ENCODE measurements around the gene IGFLR1. TPM values are rescaled to one million over a fixed set of nuclear protein-coding genes. Genes with fewer than 3 reads are reported as not detected.
A peak's percentile ranks its signal among the peaks of the same experiment; 100 is the strongest.

The IGFLR1 gene, protein sequence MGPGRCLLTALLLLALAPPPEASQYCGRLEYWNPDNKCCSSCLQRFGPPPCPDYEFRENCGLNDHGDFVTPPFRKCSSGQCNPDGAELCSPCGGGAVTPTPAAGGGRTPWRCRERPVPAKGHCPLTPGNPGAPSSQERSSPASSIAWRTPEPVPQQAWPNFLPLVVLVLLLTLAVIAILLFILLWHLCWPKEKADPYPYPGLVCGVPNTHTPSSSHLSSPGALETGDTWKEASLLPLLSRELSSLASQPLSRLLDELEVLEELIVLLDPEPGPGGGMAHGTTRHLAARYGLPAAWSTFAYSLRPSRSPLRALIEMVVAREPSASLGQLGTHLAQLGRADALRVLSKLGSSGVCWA
- 100 to 1,000 TPM in 1 of 2 experiments, 10 to 100 TPM in 1; 51.7 to 117 TPM for total RNA-seq

DNA sequence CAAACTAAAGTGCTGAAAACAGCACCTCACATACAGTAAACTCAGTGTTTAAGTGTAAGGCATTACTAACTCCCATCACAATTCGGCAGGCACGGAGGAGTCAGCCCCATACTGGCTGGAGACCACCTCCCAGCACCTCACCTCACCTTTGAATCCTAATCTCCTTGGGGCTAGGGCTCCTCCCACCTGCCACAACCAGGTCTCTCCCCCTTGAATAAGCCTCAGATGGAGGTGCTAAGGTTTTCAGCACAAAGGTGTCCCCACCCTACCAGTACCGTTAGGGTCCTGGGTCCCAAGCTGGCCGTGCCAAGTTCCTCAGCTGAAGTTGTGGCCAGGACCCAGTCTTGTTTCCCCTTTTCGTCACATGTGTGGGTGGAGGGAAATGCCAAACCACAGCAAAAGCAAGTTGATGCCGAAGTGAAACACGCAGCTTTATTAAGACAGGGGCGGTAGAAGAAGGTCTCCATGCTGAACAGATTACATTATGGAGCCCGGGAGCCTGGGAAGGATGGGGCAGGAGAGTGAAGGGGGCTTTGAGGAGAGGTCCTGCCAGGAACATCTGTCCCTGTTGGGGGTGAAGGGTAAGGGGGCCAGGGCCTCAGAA, at the start of gene IGFLR1:
TSS of gene IGFLR1 (minus strand) at position 332 of the 604 bp plus-strand sequence. CDS start 1,272 bp downstream, outside the sequence.
- DNase-seq (peak; percentile 85), ATAC-seq (no peak)
- Mint-ChIP-seq H3K27me3 (no peaks in the 10 kb centered on the region), H3K4me3 (peak within 1 kb of the TSS; percentile 84), H3K4me1 (peaks cover 49% of the 10 kb centered on the region), H3K9me3 (ENCODE audit: low read depth) (no peaks in the 10 kb centered on the region), H3K27ac (peak within 1 kb of the TSS; percentile 100), H3K36me3 (peaks cover 25% of the 10 kb centered on the region)
- CTCF ChIA-PET: interaction anchor here (1.0 to 1.8 kb wide), 4 partner anchors 24 to 137 kb away, joined by 3 to 7 read pairs (median 5); no protein-coding TSS in a partner anchor

DNA sequence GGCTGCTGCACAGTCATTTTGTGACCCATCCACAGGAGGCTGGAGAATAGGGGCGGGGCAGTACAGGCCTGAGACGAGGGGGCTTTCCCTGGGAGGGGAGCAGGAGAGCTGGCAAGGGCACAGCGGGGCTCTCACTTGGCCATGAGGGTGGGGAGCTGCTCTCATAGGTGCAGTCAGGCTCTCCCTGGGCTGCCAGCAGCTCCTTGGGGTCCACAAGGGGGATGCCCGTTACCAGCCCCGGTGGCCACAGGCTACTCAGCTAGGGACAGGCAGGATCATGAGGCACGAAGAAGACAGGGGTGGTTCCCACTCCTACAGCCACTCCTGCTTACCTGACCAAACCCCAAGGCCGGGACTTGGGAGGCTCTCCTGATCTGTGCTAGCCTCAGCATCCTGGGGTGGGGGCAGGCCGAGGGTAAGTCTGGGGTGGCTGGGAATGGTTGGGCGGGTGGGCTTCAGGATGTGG, 49.6 kb upstream of the IGFLR1 start:
- Mint-ChIP-seq H3K27ac (no peak overlapping the region), H3K4me3 (no peak overlapping the region), H3K4me1 (no peaks in the 10 kb centered on the region), H3K27me3 (peaks cover 18% of the 10 kb centered on the region), H3K36me3 (no peaks in the 10 kb centered on the region), H3K9me3 (ENCODE audit: low read depth) (no peaks in the 10 kb centered on the region)
- CTCF ChIA-PET: no interaction called here
- DNase-seq (no peak), ATAC-seq (no peak)

DNA sequence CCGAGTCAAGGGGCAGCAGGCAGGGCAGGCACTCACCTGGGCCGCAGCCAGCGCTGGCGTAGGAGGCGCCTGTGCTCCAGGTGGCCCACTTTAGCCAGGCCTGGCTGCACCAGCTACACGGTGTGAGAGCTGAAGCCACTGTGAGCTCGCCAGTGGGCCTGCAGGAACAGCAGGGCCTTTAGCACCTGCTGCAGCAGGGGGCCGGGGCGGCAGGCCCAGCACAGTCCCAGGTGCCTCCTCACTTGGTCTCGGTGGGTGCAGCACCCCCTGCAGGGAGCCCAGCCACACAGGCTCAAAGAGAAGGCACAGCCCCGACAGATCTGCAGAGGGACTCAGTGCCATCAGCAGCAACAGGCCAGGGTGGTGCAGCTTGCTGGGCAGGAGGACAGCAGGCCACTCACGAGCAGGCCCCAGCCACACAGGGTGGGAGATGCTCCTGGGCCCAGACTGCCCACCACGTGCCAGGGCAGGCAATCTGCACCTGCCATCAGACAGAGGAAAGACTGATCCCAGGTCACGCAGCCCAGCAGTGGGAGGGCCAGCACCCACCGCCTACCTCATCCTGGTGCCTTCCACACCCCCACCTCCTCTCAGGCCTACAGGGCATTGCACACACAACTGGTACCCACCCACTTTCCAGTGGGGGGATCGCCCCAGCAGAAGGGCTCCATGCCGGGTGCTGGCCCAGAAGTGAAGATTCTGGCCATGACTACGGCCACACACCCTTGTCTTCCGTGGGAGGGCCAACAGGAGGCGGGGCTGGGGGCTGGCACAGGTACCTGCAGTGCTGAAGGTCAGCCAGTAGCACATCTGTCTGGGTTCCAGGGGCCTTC, 48.9 kb upstream of the IGFLR1 start:
- Mint-ChIP-seq H3K27ac (no peak overlapping the region), H3K9me3 (ENCODE audit: low read depth) (no peaks in the 10 kb centered on the region), H3K4me1 (no peaks in the 10 kb centered on the region), H3K27me3 (peaks cover 12% of the 10 kb centered on the region), H3K36me3 (no peaks in the 10 kb centered on the region), H3K4me3 (no peak overlapping the region)
- CTCF ChIA-PET: no interaction called here
- ATAC-seq (peak; percentile 56), DNase-seq (no peak)

DNA sequence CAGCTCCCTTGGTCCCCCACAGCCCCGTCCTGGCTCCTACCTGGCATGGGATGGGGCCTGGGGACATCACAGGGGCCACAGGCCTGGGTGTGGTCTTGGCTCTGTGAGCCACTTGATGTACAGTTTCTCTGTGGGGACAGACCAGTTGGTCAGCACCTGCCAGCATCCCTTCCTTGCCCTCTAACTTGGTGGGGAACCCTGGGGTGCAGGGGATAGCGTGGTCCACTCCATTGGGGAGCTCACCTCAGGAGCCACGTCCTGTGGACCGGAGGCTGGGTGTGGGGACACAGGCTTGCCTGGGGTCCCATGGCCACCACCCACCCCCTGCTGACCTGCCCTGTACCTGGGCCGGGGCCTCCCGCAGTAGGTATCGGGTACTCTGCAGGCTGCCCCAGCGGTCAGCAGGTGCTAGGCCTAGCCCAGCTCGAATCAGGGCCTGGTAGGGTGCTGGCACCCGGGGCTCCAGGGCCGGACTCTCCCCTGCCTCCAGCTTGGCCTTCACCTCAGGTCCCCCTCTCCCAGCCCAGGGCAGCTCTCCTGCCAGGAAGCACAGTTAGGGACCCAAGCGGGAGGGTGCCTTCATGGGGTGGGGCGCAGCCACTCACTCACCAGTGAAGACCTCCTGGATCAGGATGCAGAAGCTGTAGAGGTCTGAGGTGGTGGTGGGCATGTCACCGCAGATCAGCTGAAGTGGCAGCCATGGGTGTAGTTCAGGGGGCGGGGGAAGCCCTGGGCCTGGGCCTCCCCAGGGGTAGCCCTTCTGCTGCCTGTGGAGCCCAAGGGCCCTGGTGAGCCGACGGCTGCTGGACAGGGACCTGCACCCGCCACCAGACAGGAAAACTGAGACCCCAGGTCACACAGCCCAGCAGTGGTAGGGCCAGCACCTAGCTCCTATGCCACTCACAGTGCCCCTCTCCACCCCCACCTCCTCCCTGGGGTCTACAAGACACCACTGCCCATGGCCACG, 48.0 kb upstream of the IGFLR1 start:
- ATAC-seq (no peak), DNase-seq (no peak)
- Mint-ChIP-seq H3K27ac (no peak overlapping the region), H3K36me3 (no peaks in the 10 kb centered on the region), H3K9me3 (ENCODE audit: low read depth) (no peaks in the 10 kb centered on the region), H3K4me1 (no peaks in the 10 kb centered on the region), H3K4me3 (no peak overlapping the region), H3K27me3 (peaks cover 4% of the 10 kb centered on the region)
- CTCF ChIA-PET: no interaction called here

DNA sequence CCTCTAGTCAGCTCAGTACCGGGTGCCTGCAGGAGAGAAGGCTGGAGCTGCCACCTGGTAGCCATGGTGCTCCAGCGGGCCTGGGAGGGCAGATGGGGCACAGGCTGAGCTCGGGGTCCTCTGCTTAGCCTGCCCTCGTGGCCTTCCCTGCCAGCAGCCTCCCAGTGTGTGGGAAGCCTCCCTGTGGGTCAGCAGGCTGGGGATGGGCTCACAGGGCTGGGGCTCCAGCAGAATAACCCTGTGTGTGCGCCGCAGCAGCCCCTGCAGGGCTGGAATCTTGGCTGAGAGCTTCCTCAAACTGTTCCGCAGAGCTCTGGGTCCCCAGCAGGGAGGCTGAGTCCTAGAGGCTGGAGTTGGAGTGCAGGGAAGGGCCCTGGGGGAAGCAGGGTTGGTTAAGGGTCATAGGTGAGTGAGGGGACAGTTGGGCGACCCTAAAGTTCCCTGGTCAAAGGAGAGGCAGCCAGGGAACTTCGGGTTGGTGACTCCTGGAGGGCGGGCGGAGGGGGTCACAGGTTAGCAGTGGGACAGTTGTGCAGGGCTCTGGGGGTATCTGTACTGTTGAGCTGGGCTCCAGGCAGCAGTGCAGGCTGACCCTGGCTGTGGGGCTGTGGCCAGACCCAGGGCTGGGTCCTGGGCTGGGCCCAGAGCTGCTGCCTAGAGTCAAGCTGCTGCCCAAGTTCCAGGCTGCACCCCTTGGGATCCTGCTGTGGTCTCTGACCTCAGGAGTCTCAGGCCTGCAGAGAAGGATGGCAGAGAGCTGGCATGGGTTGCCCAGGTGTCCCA, 47.1 kb upstream of the IGFLR1 start:
- no peaks in the 10 kb centered on the region for H3K27me3 Mint-ChIP-seq
- no peaks in the 10 kb centered on the region for H3K9me3 Mint-ChIP-seq (ENCODE audit: low read depth)
- H3K36me3 Mint-ChIP-seq: no peaks in the 10 kb centered on the region
- H3K4me3 Mint-ChIP-seq: no peak overlapping the region
- H3K4me1 Mint-ChIP-seq: no peaks in the 10 kb centered on the region
- no peak for DNase-seq
- H3K27ac Mint-ChIP-seq: no peak overlapping the region
- peak; percentile 6 for ATAC-seq
- CTCF ChIA-PET: interaction anchor here (1.4 kb wide), 1 partner anchor 30 kb away, joined by 3 read pairs; no protein-coding TSS in a partner anchor

DNA sequence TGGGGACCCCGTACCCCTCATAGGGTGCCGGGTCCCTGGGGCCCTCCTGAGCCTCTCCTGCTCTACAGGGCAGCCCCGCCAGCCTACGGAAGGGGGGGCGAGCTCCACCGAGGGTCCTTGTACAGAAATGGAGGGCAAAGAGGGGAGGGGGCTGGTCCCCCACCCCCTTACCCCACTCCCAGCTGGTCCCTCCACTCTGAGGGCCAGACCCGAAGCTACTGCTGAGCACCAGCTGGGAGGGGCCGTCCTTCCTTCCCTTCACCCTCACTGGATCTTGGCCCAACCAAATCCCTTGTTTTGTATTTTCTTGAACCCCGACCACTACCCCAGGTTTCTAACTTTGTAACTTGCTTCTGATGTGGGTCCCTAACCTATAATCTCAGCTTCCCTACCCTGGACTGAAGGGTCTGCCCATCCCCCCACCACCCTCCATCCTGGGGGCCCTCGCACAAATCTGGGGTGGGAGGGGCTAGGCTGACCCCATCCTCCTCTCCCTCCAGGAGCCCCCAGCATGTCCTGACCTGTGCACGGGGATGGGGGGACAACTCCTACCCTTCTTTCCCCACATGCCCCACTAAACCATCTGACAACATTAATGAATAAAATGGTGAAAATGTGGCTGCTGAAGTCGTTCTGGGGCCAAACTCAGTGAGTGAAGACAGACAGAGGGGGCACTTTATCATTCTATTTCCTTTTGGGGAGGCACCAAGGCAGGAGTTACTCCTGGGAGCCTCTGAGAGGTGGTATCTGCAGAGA, 46.1 kb upstream of the IGFLR1 start:
- no peaks in the 10 kb centered on the region for H3K4me1 Mint-ChIP-seq
- H3K4me3 Mint-ChIP-seq: no peak overlapping the region
- no peaks in the 10 kb centered on the region for H3K36me3 Mint-ChIP-seq
- ATAC-seq (no peak), DNase-seq (no peak)
- no peak overlapping the region for H3K27ac Mint-ChIP-seq
- no peaks in the 10 kb centered on the region for H3K9me3 Mint-ChIP-seq (ENCODE audit: low read depth)
- no peaks in the 10 kb centered on the region for H3K27me3 Mint-ChIP-seq
- CTCF ChIA-PET: interaction anchor here (0.8 to 1.4 kb wide), 2 partner anchors 31 to 33 kb away, joined by 3 to 4 read pairs; no protein-coding TSS in a partner anchor

DNA sequence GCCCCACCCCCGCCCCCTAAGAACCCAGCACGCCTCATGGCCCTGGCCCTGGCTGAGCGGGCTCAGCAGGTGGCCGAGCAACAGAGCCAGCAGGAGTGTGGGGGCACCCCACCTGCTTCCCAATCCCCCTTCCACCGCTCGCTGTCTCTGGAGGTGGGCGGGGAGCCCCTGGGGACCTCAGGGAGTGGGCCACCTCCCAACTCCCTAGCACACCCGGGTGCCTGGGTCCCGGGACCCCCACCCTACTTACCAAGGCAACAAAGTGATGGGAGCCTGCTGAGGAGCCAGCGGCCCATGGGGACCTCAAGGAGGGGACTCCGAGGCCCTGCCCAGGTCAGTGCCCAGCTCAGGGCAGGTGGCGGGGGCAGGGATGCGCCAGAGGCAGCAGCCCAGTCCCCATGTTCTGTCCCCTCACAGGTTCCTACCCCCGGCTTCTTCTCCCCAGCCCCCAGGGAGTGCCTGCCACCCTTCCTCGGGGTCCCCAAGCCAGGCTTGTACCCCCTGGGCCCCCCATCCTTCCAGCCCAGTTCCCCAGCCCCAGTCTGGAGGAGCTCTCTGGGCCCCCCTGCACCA, 45.1 kb upstream of the IGFLR1 start:
- ATAC-seq (no peak), DNase-seq (no peak)
- Mint-ChIP-seq H3K4me3 (no peak overlapping the region), H3K9me3 (ENCODE audit: low read depth) (no peaks in the 10 kb centered on the region), H3K36me3 (no peaks in the 10 kb centered on the region), H3K4me1 (no peaks in the 10 kb centered on the region), H3K27me3 (no peaks in the 10 kb centered on the region), H3K27ac (no peak overlapping the region)
- CTCF ChIA-PET: no interaction called here

DNA sequence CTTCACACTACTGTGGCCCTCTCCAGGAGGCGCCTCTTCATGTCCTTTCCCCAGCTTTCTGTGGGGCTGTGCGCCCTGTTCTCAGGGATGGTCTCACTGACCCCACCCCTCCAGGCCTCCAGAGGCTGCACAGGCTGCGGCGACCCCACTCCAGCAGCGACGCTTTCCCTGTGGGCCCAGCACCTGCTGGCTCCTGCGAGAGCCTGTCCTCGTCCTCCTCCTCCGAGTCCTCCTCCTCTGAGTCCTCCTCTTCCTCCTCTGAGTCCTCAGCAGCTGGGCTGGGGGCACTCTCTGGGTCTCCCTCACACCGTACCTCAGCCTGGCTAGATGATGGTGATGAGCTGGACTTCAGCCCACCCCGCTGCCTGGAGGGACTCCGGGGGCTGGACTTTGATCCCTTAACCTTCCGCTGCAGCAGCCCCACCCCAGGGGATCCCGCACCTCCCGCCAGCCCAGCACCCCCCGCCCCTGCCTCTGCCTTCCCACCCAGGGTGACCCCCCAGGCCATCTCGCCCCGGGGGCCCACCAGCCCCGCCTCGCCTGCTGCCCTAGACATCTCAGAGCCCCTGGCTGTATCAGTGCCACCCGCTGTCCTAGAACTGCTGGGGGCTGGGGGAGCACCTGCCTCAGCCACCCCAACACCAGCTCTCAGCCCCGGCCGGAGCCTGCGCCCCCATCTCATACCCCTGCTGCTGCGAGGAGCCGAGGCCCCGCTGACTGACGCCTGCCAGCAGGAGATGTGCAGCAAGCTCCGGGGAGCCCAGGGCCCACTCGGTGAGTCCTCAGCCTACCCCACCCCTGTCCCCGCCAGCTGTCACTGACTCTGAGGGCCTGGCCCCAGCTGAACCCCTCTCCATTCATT, 44.3 kb upstream of the IGFLR1 start:
- no peaks in the 10 kb centered on the region for H3K27me3 Mint-ChIP-seq
- ATAC-seq: no peak
- no peak for DNase-seq
- H3K27ac Mint-ChIP-seq: no peak overlapping the region
- no peak overlapping the region for H3K4me3 Mint-ChIP-seq
- CTCF ChIA-PET: interaction anchor here (1.3 kb wide), 1 partner anchor 33 kb away, joined by 3 read pairs; no protein-coding TSS in a partner anchor
- H3K9me3 Mint-ChIP-seq (ENCODE audit: low read depth): no peaks in the 10 kb centered on the region
- no peaks in the 10 kb centered on the region for H3K4me1 Mint-ChIP-seq
- no peaks in the 10 kb centered on the region for H3K36me3 Mint-ChIP-seq

DNA sequence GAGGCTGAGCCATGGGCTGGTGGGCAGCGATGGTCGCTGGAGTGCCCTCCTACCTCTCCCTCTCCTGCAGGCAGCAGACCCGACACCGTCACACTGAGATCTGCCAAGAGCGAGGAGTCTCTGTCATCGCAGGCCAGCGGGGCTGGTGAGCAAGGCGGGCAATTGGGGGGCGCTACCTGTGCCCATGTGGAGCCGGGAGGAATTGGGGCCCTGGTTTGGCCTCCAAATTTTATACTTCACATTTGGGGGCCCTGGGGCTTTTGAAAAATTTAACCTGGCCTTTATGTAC, 43.0 kb upstream of the IGFLR1 start:
- Mint-ChIP-seq H3K4me3 (no peak overlapping the region), H3K27ac (no peak overlapping the region), H3K27me3 (no peaks in the 10 kb centered on the region), H3K4me1 (no peaks in the 10 kb centered on the region), H3K9me3 (ENCODE audit: low read depth) (no peaks in the 10 kb centered on the region), H3K36me3 (peaks cover 1% of the 10 kb centered on the region)
- DNase-seq (no peak), ATAC-seq (no peak)
- CTCF ChIA-PET: interaction anchor here (1.3 kb wide), 1 partner anchor 34 kb away, joined by 3 read pairs; no protein-coding TSS in a partner anchor

DNA sequence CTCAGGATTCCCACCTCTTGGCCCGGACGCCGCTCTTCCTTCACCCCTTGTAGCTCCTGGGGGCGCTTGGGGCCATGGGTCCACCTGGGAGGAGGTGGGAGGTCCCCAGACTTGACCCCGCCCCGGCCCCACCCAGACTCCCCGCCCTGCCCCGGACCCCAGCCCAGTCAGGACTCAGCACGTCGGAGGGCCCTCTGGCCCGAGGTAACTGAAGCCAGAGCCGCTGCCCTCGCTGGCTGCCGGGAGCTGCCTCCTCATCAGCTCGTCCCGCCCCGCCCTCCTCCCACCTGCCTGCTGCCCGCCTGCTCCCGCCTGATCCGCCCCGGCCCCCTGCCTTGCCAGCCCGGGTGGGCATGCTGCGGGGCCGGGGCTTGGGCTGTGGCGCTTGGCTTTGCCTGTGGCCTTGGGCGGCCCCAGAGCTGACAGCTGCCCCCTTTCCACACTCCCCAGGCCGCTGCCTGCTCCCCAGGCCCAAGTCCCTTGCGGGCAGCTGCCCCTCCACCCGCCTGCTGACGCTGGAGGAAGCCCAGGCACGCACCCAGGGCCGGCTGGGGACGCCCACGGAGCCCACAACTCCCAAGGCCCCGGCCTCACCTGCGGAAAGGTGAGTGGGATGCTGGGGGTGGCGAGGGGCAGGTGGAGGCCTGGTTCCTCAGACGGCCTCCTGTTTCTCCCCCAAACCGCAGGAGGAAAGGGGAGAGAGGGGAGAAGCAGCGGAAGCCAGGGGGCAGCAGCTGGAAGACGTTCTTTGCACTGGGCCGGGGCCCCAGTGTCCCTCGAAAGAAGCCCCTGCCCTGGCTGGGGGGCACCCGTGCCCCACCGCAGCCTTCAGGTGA, 42.5 kb upstream of the IGFLR1 start:
- CTCF ChIA-PET: no interaction called here
- H3K4me3 Mint-ChIP-seq: no peak overlapping the region
- DNase-seq: no peak
- no peaks in the 10 kb centered on the region for H3K9me3 Mint-ChIP-seq (ENCODE audit: low read depth)
- H3K36me3 Mint-ChIP-seq: peaks cover 1% of the 10 kb centered on the region
- ATAC-seq: no peak
- no peaks in the 10 kb centered on the region for H3K4me1 Mint-ChIP-seq
- H3K27ac Mint-ChIP-seq: no peak overlapping the region
- no peaks in the 10 kb centered on the region for H3K27me3 Mint-ChIP-seq
